ENCODE measurements around the gene C1orf35. TPM values are rescaled to one million over a fixed set of nuclear protein-coding genes. Genes with fewer than 3 reads are reported as not detected.

Gene C1orf35
- total and polyA plus RNA-seq, 9 of the 15 experiments (the other 6 are each of a cell fraction or from before 2014, with no cell fraction given) = 3.2 to 48.7 (median 12.5) TPM

DNA sequence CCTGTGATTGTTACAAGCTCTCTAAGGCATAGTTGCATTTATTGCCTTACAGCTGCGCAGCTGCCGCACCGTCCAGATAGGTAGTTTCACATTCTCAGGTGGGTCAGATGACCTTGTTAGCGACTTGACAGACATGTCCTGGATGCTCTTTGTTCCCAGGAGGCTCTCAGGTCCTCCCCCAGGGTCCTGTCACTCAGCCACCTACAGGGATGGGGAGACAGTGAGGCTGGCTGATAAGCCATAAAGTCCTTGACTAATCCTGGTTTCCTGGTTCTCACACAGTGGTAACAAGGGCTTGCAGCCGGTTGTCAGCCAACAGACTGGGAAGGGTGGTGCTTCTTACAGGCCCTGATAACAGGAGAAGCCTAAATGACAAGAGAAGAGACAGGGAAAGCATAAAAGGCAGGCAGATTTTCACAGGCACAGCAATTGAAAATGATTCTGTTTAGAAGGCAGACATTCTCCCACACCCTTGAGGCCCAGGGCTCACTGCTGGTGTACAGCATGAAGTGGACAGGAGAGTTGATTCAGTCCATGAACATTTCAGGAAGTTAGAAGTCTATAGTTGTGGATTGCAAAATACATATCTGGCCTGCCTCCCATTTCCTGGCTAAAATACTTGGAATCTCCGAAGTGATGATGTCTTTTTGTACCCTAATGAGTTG lies 17.7 kb downstream of the C1orf35 start:
- peak overlapping the region; percentile 98; the same call in 2 of the 3 replicates for H3K27ac ChIP-seq (ENCODE audit: extremely low read depth, low read depth, low read length)
- CTCF ChIA-PET (ENCODE audit: low intra/inter-chr PET ratio) = no interaction called here
- FAIRE-seq = peak; percentile 98
- TF ChIP-seq, protein P1, sequence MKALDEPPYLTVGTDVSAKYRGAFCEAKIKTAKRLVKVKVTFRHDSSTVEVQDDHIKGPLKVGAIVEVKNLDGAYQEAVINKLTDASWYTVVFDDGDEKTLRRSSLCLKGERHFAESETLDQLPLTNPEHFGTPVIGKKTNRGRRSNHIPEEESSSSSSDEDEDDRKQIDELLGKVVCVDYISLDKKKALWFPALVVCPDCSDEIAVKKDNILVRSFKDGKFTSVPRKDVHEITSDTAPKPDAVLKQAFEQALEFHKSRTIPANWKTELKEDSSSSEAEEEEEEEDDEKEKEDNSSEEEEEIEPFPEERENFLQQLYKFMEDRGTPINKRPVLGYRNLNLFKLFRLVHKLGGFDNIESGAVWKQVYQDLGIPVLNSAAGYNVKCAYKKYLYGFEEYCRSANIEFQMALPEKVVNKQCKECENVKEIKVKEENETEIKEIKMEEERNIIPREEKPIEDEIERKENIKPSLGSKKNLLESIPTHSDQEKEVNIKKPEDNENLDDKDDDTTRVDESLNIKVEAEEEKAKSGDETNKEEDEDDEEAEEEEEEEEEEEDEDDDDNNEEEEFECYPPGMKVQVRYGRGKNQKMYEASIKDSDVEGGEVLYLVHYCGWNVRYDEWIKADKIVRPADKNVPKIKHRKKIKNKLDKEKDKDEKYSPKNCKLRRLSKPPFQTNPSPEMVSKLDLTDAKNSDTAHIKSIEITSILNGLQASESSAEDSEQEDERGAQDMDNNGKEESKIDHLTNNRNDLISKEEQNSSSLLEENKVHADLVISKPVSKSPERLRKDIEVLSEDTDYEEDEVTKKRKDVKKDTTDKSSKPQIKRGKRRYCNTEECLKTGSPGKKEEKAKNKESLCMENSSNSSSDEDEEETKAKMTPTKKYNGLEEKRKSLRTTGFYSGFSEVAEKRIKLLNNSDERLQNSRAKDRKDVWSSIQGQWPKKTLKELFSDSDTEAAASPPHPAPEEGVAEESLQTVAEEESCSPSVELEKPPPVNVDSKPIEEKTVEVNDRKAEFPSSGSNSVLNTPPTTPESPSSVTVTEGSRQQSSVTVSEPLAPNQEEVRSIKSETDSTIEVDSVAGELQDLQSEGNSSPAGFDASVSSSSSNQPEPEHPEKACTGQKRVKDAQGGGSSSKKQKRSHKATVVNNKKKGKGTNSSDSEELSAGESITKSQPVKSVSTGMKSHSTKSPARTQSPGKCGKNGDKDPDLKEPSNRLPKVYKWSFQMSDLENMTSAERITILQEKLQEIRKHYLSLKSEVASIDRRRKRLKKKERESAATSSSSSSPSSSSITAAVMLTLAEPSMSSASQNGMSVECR (CRISPR knock-in tag; IDR thresholded peaks at IDR 0.05) = peak; percentile 42; the same call in 1 of the 2 replicates
- TF ChIP-seq, protein P2, sequence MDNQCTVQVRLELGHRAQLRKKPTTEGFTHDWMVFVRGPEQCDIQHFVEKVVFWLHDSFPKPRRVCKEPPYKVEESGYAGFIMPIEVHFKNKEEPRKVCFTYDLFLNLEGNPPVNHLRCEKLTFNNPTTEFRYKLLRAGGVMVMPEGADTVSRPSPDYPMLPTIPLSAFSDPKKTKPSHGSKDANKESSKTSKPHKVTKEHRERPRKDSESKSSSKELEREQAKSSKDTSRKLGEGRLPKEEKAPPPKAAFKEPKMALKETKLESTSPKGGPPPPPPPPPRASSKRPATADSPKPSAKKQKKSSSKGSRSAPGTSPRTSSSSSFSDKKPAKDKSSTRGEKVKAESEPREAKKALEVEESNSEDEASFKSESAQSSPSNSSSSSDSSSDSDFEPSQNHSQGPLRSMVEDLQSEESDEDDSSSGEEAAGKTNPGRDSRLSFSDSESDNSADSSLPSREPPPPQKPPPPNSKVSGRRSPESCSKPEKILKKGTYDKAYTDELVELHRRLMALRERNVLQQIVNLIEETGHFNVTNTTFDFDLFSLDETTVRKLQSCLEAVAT (IDR thresholded peaks at IDR 0.05) = 0 out of 4 replicates have a peak, but pooled peaks of 1 of the 2 experiments have one; percentile 48
- TF ChIP-seq, protein P3, sequence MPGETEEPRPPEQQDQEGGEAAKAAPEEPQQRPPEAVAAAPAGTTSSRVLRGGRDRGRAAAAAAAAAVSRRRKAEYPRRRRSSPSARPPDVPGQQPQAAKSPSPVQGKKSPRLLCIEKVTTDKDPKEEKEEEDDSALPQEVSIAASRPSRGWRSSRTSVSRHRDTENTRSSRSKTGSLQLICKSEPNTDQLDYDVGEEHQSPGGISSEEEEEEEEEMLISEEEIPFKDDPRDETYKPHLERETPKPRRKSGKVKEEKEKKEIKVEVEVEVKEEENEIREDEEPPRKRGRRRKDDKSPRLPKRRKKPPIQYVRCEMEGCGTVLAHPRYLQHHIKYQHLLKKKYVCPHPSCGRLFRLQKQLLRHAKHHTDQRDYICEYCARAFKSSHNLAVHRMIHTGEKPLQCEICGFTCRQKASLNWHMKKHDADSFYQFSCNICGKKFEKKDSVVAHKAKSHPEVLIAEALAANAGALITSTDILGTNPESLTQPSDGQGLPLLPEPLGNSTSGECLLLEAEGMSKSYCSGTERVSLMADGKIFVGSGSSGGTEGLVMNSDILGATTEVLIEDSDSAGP (CRISPR knock-in tag; IDR thresholded peaks at IDR 0.05) = no peak
- no peak for TF ChIP-seq CREB5 (CRISPR knock-in tag; IDR thresholded peaks at IDR 0.05)
- TF ChIP-seq MTA2 (IDR thresholded peaks at IDR 0.05; ENCODE audit: low read depth) = 0 out of 2 replicates have a peak, but pooled peaks have one; percentile 22
- no peak for TF ChIP-seq E2F5 (CRISPR knock-in tag; IDR thresholded peaks at IDR 0.05)

More for the DNA sequence above, 17.7 kb downstream of the C1orf35 start:
- H3K79me2 ChIP-seq (ENCODE audit: control insufficient read depth, insufficient read depth, low read length) = peaks cover 98% of the 10 kb centered on the region
- H3K4me1 ChIP-seq (replicated peaks in 1 of 2; ENCODE audit: control insufficient read depth in 2 of 2, insufficient read depth in 2 of 2, low read length in 2 of 2) = peaks cover 50 to 66% of the 10 kb centered on the region in 2 experiments; a peak in 4 of 5 replicates
- H3K4me3 ChIP-seq = peak overlapping the region; percentile 96
- H2AFZ ChIP-seq (ENCODE audit: low read depth, low read length) = no peak overlapping the region
- peak; percentile 29 for ATAC-seq
- peaks cover 75% of the 10 kb centered on the region for H4K20me1 ChIP-seq (replicated peaks; ENCODE audit: control insufficient read depth, insufficient read depth, low read length)
- no peaks in the 10 kb centered on the region for H3K9me3 ChIP-seq (replicated peaks; ENCODE audit: control insufficient read depth, insufficient read depth, low read depth, low read length)
- no peaks in the 10 kb centered on the region for H3K27me3 ChIP-seq (ENCODE audit: control insufficient read depth in 2 of 2, insufficient read depth in 2 of 2, low read length in 2 of 2)
- peak overlapping the region; percentile 100 for H3K4me2 ChIP-seq (ENCODE audit: insufficient read depth, low read length)
- in situ Hi-C loops (cut with MboI) (no loop called here), intact Hi-C loops (cut with micrococcal nuclease) (loop anchor here (2.0 kb wide), 2 partner anchors 15 to 55 kb away; partner anchors contain the start of gene GUK1)
- no TSS peak for BruUV-seq (replicated peaks)
- WGBS (ENCODE audit: insufficient coverage, low coverage, missing lambda C conversion rate) = 9% methylated on average over 6 of the region's 6 CpGs
- H3K9ac ChIP-seq (ENCODE audit: insufficient read depth in 1 of 2, low read depth in 2 of 2, low read length in 2 of 2) = peak overlapping the region; percentile 67 to 99; a peak in 3 of 4 replicates
- H3K9me1 ChIP-seq (ENCODE audit: control insufficient read depth, insufficient read depth, low read length) = peaks cover 54% of the 10 kb centered on the region
- POLR2A ChIA-PET = interaction anchor here (0.6 to 7.1 kb wide), 8 partner anchors 7 to 374 kb away, joined by 3 to 92 read pairs (median 6); no protein-coding TSS in a partner anchor
- peak; percentile 51 to 94 (median 70) for DNase-seq (ENCODE audit: extremely low read depth in 1 of 4, low spot score in 3 of 4)
- H3K36me3 ChIP-seq (ENCODE audit: control insufficient read depth, insufficient read depth, low read length) = peaks cover 70% of the 10 kb centered on the region
